DMS153 treated with DMSO at 0.1 percent for 48 hours (cell line): Measurements from ENCODE around the gene NLK.
"Not testable (repeated sequence)": the region's sequence is repeated elsewhere in the genome, so short reads cannot be mapped to it uniquely, and the experiment has no call there.

Source experiments
- DNase-seq: peaks from one replicate; lab custom pipeline; 2025; ENCODE audit not compliant: unreplicated experiment; lab: John Stamatoyannopoulos, UW

Gene NLK

DNA sequence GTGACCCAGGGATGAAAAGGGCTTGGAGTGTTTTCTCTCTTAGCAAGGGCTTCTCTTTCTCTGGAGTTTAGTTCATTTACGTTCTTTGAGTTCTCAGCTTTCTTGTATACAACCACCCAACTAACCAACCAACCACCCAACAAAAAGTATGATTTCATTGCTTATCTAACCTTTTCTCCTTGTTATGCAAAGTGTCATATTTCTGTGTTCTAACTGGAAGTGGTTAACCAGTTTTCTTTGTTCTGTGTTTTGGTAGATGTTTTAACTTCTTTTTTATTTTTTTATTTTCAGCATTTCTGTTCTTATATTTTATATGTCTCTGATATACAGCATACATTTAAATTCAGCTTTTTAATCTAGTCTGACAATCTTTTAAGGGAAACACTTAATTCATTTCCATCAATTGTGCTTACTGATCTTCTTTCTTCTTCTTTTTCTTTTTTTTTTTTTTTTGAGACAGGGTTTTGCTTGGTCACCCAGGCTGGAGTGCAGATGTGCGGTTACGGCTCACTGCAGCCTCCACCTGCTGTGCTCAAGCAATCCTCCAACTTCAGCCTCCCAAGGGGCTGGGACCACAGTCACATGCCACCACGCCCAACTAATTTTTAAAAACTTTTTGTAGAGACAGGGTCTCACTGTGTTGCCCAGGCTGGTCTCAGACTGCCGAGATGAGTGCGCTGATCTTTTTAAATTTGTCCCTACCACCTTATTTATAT is 29.6 kb downstream of the NLK start:
- DNase-seq: no peak

DNA sequence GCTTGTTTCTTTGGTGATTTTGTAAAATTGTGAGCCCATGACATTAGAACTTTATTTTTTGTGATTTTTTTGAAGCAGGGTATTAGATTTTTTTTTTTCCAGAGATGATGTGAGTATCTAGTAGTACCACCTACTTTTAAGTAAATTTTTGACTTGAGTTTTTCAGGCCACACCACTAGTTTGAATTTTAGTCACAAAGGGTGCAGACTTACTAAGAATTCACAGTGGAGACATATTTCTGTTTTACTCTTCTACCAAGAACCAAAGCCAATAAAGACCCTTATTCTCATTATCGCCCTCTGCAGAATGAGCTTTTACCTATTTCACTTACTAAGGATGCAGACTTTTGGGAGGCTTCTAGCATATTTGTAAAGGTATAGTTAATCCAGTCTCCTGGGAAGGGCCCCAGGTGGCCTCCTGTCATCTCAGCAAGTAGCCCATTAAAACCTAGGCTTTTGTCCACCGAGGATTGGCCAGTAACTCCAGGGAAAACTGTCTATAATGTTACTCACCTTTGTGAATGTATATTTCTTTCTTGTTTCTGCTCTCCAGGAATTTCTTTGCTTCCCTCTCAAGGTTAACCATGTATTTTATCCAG is 30.6 kb downstream of the NLK start:
- DNase-seq: no peak

GRCh38 chr17:28074010-28074409 is 31.5 kb downstream of the NLK start:
- no peak for DNase-seq

GRCh38 chr17:28076144-28076543 is 33.7 kb downstream of the NLK start:
- no peak for DNase-seq

DNA sequence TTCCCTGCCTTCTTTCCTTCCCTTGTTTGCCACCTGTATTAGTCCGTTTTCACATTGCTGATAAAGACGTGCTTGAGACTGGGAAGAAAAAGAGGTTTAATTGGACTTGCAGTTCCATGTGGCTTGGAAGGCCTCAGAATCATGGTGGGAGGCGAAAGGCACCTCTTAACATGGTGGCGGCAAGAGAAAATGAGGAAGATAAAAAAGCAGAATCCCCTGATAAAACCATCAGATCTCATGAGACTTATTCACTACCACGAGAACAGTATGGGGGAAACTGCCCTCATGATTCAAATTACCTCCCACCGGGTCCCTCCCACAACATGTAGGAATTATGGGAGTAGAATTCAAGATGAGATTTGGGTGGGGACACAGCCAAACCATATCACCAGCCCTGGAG is 34.7 kb downstream of the NLK start:
- not testable (repeated sequence) for DNase-seq

DNA sequence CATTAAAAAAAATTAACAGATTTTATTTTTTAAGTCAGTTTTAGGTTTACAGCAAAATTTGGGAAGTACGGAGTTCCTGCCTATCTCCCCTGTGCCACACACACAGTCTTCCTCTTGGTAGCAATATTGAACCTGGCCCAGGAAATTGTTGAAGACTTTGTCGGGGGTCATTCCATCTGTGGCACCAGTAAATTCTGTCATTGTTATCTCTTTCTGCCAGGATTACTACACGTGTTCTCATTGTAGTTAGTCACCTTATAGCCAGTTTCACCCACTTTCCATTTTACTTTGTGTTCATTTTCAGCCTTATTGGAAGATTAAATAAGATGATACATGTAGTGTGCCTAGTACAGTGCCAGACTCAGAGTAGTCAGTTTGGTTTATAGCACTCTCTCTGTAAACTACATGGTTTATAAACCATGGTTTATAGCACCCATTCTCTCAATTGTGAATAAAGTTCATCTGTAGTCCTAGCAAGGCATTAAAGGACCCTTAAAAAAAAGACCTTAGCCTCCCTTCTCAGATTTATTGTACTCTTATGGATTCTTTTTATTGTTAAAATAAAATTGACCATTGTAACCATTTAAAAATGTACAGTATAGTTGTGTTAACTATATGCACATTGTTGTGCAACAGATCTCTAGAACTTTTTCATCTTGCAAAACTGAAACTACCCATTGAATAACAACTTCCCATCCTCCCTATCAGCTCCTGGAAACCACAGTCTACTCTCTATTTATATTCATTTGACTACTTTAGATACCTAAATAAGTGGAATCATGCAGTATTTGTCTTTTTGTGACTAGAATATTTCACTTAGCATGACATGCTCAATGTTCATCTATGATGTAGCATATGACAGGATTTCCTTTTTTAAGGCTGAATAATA is 36.1 kb downstream of the NLK start:
- DNase-seq: no peak

DNA sequence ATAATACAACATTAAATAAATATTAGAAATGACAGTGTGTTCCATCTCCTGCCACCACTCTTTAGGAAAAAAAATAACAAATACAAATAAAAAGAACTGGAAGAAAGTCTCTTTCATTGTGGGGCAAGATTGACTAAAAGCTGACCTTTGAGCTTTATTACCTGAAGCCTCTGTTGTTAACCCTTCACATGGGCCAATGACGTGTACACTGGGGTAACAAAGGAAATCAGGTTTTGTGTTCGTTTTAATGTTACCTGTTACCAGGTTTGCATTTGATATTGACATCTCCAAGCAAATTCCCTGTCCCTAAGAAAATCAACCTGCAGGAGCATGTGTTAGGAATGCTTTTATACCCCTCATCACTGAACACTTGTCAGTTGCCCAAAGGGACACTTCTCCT is 39.0 kb downstream of the NLK start:
- no peak for DNase-seq

DNA sequence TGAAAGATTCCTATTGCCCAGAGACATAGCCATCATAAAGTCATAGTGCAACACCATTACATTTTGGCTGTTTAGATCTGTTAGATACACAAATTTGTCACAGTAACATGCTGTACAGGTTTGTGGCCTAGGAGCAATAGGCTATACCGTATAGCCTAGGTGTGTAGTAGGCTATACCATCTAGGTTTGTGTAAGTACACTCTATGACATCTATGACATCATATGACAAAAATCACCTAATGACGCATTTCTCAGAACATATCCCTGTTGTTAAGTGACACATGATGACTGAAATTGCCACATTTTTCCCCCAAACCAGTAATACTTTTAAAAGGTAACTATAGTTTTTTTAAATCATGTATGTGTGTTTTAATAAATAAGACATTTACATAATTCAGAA is 43.3 kb downstream of the NLK start:
- no peak for DNase-seq

GRCh38 chr17:28086519-28086918 is 44.0 kb downstream of the NLK start:
- no peak for DNase-seq

- no peak for DNase-seq
Observed at GRCh38 chr17:28087743-28088142, 45.3 kb downstream of the NLK start.

DNA sequence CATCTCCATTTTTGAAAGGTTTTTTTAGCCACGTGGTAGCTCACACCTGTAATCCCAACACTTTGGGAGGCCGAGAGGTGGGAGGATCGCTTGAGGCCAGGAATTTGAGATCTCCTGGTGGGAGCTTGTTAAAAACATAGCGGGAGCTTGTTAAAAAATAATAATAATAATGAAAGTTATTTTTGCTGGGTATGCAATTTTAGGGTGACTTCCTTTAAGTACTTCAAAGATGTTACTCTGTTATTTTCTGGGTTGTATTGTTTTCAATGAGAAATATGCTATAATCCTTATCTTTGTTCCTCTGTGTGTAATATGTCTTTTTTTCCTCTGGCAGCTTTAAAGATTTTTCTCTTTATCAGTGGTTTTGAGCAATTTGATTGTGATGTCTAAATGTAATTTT is 48.1 kb downstream of the NLK start:
- DNase-seq: no peak

- no peak for DNase-seq
Observed at GRCh38 chr17:28092088-28092487, 49.6 kb downstream of the NLK start.

- no peak for DNase-seq
Observed at GRCh38 chr17:28093999-28094716, 51.7 kb downstream of the NLK start.

DNA sequence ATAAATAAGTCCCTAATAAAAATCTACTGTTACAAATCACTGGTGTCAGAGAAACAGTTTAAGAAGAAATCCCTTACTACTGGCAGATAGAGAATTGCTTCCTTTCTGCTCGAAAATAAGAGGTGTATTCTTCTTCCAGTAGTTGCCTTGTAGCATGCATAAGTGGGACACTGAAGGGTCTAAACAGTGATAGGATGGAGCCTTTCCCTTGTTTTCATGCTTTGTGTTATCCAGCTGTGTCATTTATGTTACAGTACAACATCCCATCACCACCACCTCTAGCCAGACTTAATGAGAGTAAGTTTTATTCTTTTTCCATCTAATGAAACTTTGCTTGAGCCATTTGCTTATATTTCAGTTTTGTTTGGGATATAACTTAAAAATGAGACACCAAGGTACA is 54.3 kb downstream of the NLK start:
- DNase-seq: no peak

GRCh38 chr17:28097254-28097653 is 54.8 kb downstream of the NLK start:
- no peak for DNase-seq

DNA sequence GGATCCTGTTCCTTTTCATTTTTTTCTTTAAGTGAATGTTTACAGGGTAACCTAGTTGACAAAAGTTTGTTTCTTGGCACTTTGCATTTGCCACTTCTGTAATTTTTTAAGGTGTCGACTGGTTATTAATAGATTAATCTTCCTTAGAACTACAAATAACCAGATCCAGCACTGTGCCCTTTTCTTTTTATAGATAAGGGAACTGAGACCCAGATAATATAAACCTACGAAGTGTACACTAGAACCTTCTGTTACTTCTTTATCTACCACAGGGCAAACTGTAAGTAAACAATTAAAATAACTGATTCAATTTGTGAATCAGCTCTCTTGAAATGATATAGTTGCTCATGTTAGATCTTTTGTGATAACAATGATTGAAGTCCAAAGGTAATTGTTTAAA is 55.4 kb downstream of the NLK start:
- no peak for DNase-seq

DNA sequence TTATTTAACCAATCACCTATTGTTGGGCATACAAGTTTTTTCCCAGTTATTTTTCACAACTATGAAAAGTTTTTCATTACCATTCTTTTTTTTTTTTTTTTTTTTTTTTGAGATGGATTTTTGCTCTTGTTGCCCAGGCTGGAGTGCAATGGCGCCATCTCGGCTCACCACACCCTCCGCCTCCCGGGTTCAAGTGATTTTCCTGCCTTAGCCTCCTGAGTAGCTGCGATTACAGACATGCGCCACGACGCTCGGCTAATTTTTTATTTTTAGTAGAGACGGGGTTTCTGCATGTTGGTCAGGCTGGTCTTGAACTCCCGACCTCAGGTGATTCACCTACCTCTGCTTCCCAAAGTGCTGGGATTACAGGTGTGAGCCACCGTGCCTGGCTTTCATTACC is 56.1 kb downstream of the NLK start:
- not testable (repeated sequence) for DNase-seq

DNA sequence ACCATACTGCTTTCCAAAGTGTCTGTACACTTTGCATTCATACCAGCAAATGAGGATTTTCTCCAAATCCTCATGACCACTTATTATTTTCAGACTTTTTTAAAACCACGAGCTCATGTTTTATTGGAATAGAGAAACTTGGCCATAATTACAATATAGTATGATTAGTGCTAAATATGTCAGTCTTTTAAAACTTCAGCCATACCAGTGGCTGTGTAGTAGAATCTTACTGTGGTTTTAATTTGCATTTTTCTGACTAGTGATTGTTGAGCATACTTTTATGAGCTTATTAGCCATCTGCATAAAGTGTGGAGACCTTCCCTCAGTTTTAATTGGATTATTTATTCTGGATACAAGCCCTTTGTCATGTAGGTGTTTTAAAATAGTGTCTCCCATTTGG is 57.8 kb downstream of the NLK start:
- no peak for DNase-seq

- no peak for DNase-seq
Observed at GRCh38 chr17:28100936-28101335, 58.5 kb downstream of the NLK start.

DNA sequence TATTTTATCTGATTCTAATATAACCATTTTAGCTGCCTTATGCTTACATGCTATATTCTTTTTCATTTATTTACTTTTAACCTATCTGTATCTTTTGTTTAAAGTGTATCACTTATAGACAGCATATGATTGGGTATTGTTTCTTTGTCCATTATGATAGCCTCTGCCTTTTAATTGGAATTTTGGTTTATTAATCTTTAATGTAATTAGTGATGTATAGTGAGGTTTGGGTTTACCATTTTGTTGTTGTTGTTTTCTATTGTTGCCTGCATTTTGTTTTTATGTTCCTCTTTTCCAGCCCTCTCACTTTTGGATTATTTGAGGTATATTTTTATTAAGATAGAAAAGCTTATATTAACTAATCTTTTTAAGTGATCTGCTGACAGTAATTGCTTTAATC is 59.4 kb downstream of the NLK start:
- DNase-seq: no peak

- DNase-seq: no peak
Observed at GRCh38 chr17:28105501-28105900, 63.0 kb downstream of the NLK start.
